Loucy (cell line): ENCODE measurements around the gene ADRA1B.

Source experiments
- H2AFZ ChIP-seq: fragments of 200-600 bp; sonication (generic); 2 replicates; pipeline ENCODE4 v1.6.0; 2016; ENCODE audit warnings: antibody characterized with exemption, mild to moderate bottlenecking, low read length, moderate library complexity
- H3F3A ChIP-seq: fragments of 200-600 bp; 2 replicates; pipeline ENCODE4 v1.6.0; 2016; ENCODE audit warnings: antibody characterized with exemption, low read depth, mild to moderate bottlenecking
- H3K27me3 ChIP-seq: fragments of 200-600 bp; sonication (generic); 2 replicates; pipeline ENCODE4 v1.6.1; 2014; ENCODE audit warnings: low read length, mild to moderate bottlenecking; ENCODE audit not compliant: insufficient read depth, poor library complexity, severe bottlenecking
- H3K36me3 ChIP-seq: fragments of 200-600 bp; sonication (generic); 2 replicates; pipeline ENCODE4 v1.6.1; 2016; ENCODE audit warnings: low read length; ENCODE audit not compliant: insufficient read depth
- H3K4me1 ChIP-seq: fragments of 200-600 bp; sonication (generic); 2 replicates; pipeline ENCODE4 v1.5.1; 2014; ENCODE audit warnings: low read length, mild to moderate bottlenecking; ENCODE audit not compliant: insufficient read depth, poor library complexity, severe bottlenecking
- H3K4me2 ChIP-seq: fragments of 200-600 bp; sonication (generic); 2 replicates; pipeline ENCODE4 v1.6.0; 2014; ENCODE audit warnings: antibody characterized with exemption, low read length, low read depth, mild to moderate bottlenecking; ENCODE audit not compliant: poor library complexity, severe bottlenecking
- H3K4me3 ChIP-seq: fragments of 200-600 bp; sonication (generic); 2 replicates; pipeline ENCODE4 v1.5.1; 2014; ENCODE audit warnings: low read length, mild to moderate bottlenecking, mixed read lengths; ENCODE audit not compliant: poor library complexity, severe bottlenecking
- H3K79me2 ChIP-seq: fragments of 200-600 bp; sonication (generic); 2 replicates; pipeline ENCODE4 v1.6.1; 2014; ENCODE audit warnings: low read length; ENCODE audit not compliant: insufficient read depth
- H3K9ac ChIP-seq: fragments of 200-600 bp; sonication (generic); 2 replicates; pipeline ENCODE4 v1.6.0; 2014; ENCODE audit warnings: mild to moderate bottlenecking, low read depth, low read length, moderate library complexity; ENCODE audit not compliant: poor library complexity, severe bottlenecking
- H3K9me2 ChIP-seq: fragments of 200-600 bp; sonication (generic); replicated peaks from 2 replicates; pipeline ENCODE4 v1.6.1; 2016; ENCODE audit warnings: low read depth, low read length, mixed read lengths
- H3K9me3 ChIP-seq: fragments of 200-600 bp; sonication (generic); 2 replicates; pipeline ENCODE4 v1.6.1; 2014; ENCODE audit warnings: mild to moderate bottlenecking, antibody characterized with exemption, low read length, low read depth; ENCODE audit not compliant: insufficient read depth
- H4K20me1 ChIP-seq: fragments of 200-600 bp; sonication (generic); 2 replicates; pipeline ENCODE4 v1.6.0; 2014; ENCODE audit warnings: antibody characterized with exemption, low read length, mild to moderate bottlenecking; ENCODE audit not compliant: insufficient read depth, poor library complexity, severe bottlenecking
- CTCF ChIP-seq: fragments of 200-600 bp; sonication (generic); conservative IDR thresholded peaks from 2 replicates; pipeline ENCODE4 v1.5.1; 2014; ENCODE audit warnings: mild to moderate bottlenecking, antibody characterized with exemption, low read length
- EZH2phosphoT487 ChIP-seq: fragments of 200-600 bp; IDR thresholded peaks from 2 replicates; pipeline ENCODE4 v1.6.1; 2018; ENCODE audit warnings: antibody characterized with exemption, mild to moderate bottlenecking, moderate library complexity, borderline replicate concordance

Gene ADRA1B

GRCh38 chr5:159888860-159889259 is 27.4 kb upstream of the ADRA1B start:
- Histone ChIP-seq H3K79me2 (no peaks in the 10 kb centered on the region), H4K20me1 (no peaks in the 10 kb centered on the region), H3K9me2 (no peaks in the 10 kb centered on the region), H3K4me2 (no peak overlapping the region), H3K9ac (no peak overlapping the region), H3K27me3 (no peaks in the 10 kb centered on the region), H3K9me3 (no peaks in the 10 kb centered on the region), H2AFZ (no peak overlapping the region), H3F3A (no peaks in the 10 kb centered on the region), H3K4me1 (no peaks in the 10 kb centered on the region), H3K4me3 (no peak overlapping the region), H3K36me3 (no peaks in the 10 kb centered on the region)
- TF ChIP-seq CTCF (no peak), EZH2phosphoT487 (no peak)

GRCh38 chr5:159890141-159890540 is 26.1 kb upstream of the ADRA1B start:
- Histone ChIP-seq H3K9me2 (no peaks in the 10 kb centered on the region), H3K9me3 (no peaks in the 10 kb centered on the region), H3K27me3 (no peaks in the 10 kb centered on the region), H3K9ac (no peak overlapping the region), H3K36me3 (no peaks in the 10 kb centered on the region), H3K79me2 (no peaks in the 10 kb centered on the region), H3F3A (no peaks in the 10 kb centered on the region), H4K20me1 (no peaks in the 10 kb centered on the region), H2AFZ (no peak overlapping the region), H3K4me3 (no peak overlapping the region), H3K4me2 (no peak overlapping the region), H3K4me1 (no peaks in the 10 kb centered on the region)
- TF ChIP-seq CTCF (no peak), EZH2phosphoT487 (no peak)

- Histone ChIP-seq H3F3A (no peaks in the 10 kb centered on the region), H3K4me3 (no peak overlapping the region), H3K27me3 (no peaks in the 10 kb centered on the region), H3K4me2 (no peak overlapping the region), H3K36me3 (no peaks in the 10 kb centered on the region), H2AFZ (no peak overlapping the region), H3K4me1 (no peaks in the 10 kb centered on the region), H4K20me1 (no peaks in the 10 kb centered on the region), H3K9ac (no peak overlapping the region), H3K9me3 (no peaks in the 10 kb centered on the region), H3K79me2 (no peaks in the 10 kb centered on the region), H3K9me2 (no peaks in the 10 kb centered on the region)
- TF ChIP-seq CTCF, result no peak
- no peak for TF ChIP-seq EZH2phosphoT487
These were observed 24.9 kb upstream of the ADRA1B start for GRCh38 chr5:159891371-159891770.
